T-helper 9 cell (primary cell): Measurements from ENCODE around the gene VAPA.

Experiments used
- DNase-seq: peaks from one replicate; pipeline ENCODE4 v3.0.0-alpha.2; 2020

The VAPA gene

GRCh38 chr18:9915291-9916076, 1.7 kb downstream of the VAPA start:
- DNase-seq: no peak

- DNase-seq: no peak
These were observed 2.3 kb downstream of the VAPA start for GRCh38 chr18:9916077-9916639.

GRCh38 chr18:9916808-9917207, 3.0 kb downstream of the VAPA start:
- DNase-seq: no peak

DNA sequence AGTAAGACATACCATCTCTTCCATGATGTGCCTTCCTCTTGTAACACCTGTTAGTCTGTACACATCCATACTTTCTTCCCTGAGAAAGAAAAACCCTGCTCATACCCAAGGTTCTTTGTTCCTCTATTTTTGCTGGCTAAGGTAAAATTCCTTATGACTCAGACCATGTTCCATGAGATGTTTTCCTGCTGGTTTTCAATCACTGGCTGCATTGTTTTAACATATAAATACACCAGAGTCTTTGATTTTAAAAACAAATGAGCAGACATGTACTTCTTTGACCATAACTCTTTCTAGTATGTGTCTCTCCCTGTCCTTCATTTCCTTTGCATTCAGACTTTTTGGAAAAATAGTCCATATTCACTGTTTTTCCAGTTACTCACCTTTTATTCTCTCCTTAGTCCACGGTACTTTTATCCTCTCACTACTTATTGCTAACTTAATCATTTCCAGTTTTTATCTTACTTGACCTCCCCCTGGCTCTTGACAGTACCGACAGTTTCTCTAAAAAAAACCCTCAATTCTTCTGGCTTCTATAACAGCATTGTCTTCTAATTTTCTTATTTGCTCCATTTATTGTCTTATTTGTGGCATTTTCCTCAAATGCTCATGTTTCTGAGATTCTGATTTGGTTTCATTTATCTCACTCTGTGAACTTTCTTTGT, 4.3 kb downstream of the VAPA start:
- DNase-seq: no peak

GRCh38 chr18:9919564-9920232, 5.9 kb downstream of the VAPA start:
- DNase-seq: no peak

GRCh38 chr18:9922592-9923311, 8.9 kb downstream of the VAPA start:
- no peak for DNase-seq

DNA sequence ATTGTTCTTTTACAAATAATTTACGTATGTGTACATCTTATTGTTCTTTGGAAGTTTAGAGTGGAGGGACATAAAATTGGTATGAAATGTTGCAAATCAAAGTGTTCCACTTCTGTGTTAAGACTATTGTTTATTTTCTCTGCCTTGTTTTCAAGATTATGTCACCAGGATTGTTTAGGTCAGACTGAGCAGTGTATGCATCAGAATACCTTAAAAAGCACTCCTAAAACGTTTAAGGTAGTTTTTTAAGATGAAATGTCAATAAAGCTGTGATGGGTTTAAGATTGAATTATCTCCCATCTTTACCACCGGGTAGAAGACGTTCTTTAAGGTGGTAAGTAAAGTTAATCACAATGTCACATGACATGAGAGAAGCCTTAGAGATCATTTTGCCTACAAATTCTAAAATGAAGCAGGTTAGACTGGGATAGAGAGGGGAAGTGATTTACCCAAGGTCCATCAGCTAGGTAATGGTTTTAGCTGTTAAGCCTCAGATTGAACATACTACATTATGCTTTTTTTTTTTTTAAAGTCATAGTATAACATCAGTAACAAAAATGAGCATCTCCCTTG, 10.6 kb downstream of the VAPA start:
- no peak for DNase-seq

- no peak for DNase-seq
These were observed 11.6 kb downstream of the VAPA start for GRCh38 chr18:9925369-9925768.

DNA sequence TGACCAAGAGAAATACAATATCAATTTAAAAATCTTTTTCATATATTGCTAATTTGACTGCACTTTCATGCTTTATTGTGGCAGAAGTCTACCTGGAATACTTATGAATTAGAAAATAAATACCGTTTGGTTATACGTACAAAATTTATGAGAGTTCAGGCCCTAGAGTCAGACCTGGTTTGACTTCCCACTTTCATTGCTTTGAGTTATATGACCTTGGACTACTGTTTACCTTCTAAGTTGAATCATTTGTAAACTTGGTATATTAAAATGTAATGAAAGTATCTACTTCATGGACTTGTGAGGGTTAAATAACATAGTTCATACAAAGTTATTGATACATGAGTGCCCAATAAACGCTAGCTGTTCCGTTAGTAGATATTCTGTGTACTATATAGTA, 12.0 kb downstream of the VAPA start:
- no peak for DNase-seq

DNA sequence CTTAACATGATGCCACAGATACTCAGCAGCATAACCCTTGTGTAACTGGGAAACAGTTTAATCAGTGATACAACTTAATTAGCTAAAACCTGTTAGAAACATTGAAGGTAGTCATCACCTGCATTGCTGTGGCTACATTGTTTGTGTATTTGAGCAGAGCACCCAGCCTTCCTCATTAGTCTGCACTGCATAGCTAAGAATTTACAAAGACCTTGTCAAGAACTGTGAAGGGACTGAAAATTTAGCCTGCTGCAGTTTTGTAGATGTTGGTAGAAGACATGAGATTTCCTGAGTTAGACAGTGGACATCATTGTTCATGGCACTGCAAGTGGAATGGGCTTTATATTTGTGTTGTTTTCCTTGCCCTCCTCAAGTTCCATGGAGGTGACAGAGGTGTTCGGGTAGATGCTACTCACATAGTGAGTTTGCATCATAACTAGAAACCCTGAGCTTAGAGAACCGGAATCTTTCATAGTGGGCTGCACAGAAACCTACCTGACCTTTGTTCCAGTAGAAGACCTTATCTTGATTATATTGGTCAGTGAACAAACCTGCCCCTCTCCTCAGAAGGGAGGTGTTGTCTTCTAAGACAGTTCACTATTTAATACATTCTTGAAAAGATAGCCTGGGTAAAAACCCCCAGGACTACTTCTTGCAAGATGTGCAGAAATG, 12.5 kb downstream of the VAPA start:
- no peak for DNase-seq

GRCh38 chr18:9926977-9927376, 13.2 kb downstream of the VAPA start:
- no peak for DNase-seq

DNA sequence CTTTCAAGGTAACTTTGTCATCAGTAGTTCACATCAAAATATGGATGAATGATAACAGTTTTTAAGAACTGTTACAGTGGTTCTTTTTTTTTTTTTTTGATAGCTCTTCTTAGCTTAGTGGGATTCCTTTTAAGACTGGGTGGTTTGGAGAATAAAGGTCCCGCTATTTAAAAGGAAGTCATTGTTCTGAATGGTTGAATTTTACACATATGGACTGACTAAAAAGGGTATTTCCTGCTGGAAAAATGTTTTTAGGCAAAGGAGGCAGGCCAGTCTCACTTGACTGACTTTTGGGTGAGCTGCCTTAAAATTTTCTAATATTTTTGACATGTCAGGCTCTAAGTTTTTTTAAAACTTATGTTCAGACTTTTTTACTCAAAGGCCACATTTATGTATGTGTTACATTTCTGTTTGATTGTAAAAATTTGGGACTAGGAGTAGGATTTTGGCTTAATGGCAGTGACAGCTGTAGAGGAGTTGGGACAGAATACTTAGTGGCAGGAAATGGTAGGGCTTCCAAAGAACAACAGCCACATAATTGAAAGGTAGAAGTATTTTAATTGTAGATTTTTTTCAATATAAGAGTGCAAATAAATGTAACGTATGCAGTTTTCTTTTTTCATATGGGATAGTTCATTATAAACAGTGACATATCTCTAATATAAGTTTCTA, 13.7 kb downstream of the VAPA start:
- no peak for DNase-seq

DNA sequence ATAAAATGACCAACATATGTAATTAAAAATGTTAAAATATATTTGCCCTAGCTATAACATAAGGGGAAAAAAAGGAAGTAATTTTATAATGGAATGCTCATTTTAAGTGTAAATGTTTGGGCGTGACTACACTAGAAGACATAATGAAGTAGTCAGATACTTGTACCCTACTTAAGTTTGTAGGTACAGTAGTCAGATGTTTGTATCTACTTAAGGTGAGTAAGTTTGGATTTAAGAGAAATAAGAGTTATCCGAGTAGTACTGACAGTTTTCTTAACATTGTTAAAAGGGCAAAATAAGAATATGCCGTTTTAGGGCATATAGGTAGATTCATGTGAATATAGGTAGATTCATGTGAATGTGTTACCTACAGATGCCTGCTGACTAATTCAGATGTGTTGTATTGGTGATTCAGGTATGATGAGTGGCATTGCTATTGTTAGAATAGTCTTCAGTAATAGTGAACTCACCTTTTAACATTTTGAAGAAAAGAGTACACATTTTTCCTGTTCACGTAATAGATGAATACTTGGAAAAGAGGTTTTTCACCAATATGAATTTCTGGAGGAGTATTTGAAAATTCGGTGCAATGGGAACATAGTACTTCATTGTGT, 14.9 kb downstream of the VAPA start:
- no peak for DNase-seq

GRCh38 chr18:9930299-9930884, 16.6 kb downstream of the VAPA start:
- no peak for DNase-seq

DNA sequence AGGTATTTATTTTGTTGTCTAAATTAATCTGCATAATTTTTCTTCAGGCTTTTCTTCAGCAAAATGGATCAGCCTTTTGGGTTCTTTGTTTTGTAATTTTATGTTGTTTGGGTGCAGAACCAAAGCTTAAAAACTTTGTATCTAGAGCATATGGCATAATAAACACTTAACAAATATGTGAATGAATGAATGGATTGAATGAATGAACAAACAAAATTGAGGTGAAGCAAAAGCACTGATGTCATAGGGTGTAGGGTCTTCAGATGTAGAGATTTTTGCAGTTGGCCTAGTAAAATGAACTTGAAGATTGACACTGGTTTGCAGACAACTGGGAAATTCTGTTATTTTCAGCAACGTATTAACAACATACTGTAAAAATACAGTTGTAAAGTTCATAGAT, 17.3 kb downstream of the VAPA start:
- DNase-seq: no peak

- no peak for DNase-seq
These were observed 17.9 kb downstream of the VAPA start for GRCh38 chr18:9931678-9932077.

DNA sequence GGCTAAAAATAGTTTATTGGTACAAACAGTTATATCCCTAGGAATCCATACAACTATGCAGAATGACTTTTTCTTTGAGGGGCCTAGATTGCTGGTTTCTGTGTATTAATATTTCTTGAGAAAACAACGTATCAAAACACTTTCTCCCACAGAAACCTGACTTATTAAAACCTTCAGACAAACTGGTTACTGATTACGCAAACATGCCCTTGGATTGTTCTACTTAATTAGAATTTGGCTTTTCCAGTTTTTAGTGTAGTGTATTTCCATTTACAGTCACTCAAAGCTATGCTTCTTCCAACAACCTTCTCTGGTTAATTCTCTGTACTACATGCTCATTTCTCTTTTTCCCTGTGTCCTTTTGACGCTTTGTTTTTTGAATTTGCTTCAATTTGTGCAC, 20.0 kb downstream of the VAPA start:
- DNase-seq: no peak

- DNase-seq: no peak
These were observed 20.5 kb downstream of the VAPA start for GRCh38 chr18:9934274-9934673.

- no peak for DNase-seq
These were observed 27.3 kb downstream of the VAPA start for GRCh38 chr18:9941103-9941502.

DNA sequence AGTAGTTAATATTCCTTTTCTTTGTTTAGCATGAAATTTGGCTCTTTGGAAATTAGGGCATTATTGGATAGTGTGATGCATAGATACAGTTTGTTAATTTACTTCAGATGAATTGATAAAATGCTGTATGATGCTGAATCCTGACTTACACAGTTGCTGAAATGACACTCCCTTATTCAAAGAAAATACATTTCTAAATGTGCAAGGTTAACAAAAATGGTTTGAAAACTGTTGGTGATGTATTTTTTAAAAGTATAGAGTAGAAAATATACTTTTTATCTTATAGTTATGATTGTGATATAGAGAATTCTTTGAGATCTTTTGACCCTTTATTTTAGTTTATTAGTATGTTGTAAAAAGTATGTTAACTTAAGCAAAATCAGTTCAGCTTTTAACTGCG, 27.8 kb downstream of the VAPA start:
- DNase-seq: no peak

DNA sequence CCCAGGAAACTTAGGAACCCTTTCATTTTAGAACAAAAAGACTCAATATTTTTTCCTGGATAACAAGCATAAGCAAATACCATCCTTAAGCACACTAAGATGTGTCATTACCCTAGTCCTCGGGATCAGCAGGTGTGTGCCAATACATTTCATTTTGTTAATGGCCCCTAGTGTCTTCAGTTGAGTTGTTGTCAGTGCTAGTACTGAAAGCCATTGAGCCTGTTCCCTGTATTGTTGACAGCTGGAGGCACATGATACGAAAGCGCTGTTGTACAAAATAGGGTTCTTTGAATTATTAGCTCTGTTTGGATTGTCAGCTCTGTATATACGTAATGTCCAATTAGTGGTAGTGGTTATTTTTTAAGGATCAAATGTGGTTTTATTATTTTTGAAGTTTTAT, 29.5 kb downstream of the VAPA start:
- no peak for DNase-seq
